PC-9 (cell line): ENCODE measurements around the gene CIAPIN1. TPM values are rescaled to one million over a fixed set of nuclear protein-coding genes. Genes with fewer than 3 reads are reported as not detected.

ENCODE experiments used
- BruUV-seq: library from RNA; stranded (reverse); fragments of 400-500 nt; replicated peaks from 2 replicates; lab custom pipeline; 2021; lab: Mats Ljungman, UMichigan
- CTCF ChIA-PET: fragments of 300-600 bp; sonication (Branson Sonifier 250); formaldehyde crosslinking; loops from one replicate; lab custom pipeline; 2022; ENCODE audit warnings: antibody characterized with exemption; lab: Charles Lee
- POLR2A ChIA-PET: fragments of 300-600 bp; sonication (Branson Sonifier 250); formaldehyde crosslinking; loops from one replicate; lab custom pipeline; 2022; ENCODE audit warnings: antibody characterized with exemption; ENCODE audit not compliant: unreplicated experiment; lab: Charles Lee
- DNase-seq, 2 experiments: peaks; one replicate each; pipeline versions ENCODE4 v3.0.0 to v3.0.0-alpha.2; 2015 to 2022; ENCODE audit warnings: mixed read lengths in 1 of 2
- H2AFZ ChIP-seq: fragments of 200-600 bp; sonication (generic); 2 replicates; pipeline ENCODE4 v1.8.1; 2017; ENCODE audit warnings: antibody characterized with exemption
- H3F3A ChIP-seq: fragments of 200-600 bp; sonication (generic); 2 replicates; pipeline ENCODE4 v1.8.1; 2017; ENCODE audit warnings: antibody characterized with exemption, mild to moderate bottlenecking, low read depth; ENCODE audit not compliant: insufficient read depth
- H3K27ac ChIP-seq: fragments of 200-600 bp; sonication (generic); 2 replicates; pipeline ENCODE4 v1.6.1; 2016; ENCODE audit warnings: mixed run types
- H3K27me3 ChIP-seq: fragments of 200-600 bp; sonication (generic); 2 replicates; pipeline ENCODE4 v1.6.1; 2016; ENCODE audit warnings: low read depth, mixed run types; ENCODE audit not compliant: insufficient read depth
- H3K36me3 ChIP-seq: fragments of 200-600 bp; sonication (generic); 2 replicates; pipeline ENCODE4 v1.6.1; 2016; ENCODE audit warnings: low read depth, mixed run types
- H3K4me1 ChIP-seq: fragments of 200-600 bp; sonication (generic); replicated peaks from 2 replicates; pipeline ENCODE4 v1.6.1; 2016; ENCODE audit warnings: mixed run types; ENCODE audit not compliant: insufficient read depth
- H3K4me2 ChIP-seq: fragments of 200-600 bp; sonication (generic); 2 replicates; pipeline ENCODE4 v1.6.1; 2017; ENCODE audit warnings: mixed run types
- H3K4me3 ChIP-seq: fragments of 200-600 bp; sonication (generic); 2 replicates; pipeline ENCODE4 v1.6.1; 2016; ENCODE audit warnings: mixed run types
- H3K79me2 ChIP-seq: fragments of 200-600 bp; sonication (generic); 2 replicates; pipeline ENCODE4 v1.6.1; 2017; ENCODE audit warnings: low read depth, mixed run types
- H3K9me2 ChIP-seq: fragments of 200-600 bp; sonication (generic); 2 replicates; pipeline ENCODE4 v1.8.1; 2017; ENCODE audit warnings: mild to moderate bottlenecking; ENCODE audit not compliant: insufficient read depth
- H3K9me3 ChIP-seq: fragments of 200-600 bp; sonication (generic); 2 replicates; pipeline ENCODE4 v1.8.1; 2016; ENCODE audit warnings: low read depth; ENCODE audit not compliant: insufficient read depth
- H4K20me1 ChIP-seq: fragments of 200-600 bp; sonication (generic); 2 replicates; pipeline ENCODE4 v1.8.1; 2017; ENCODE audit not compliant: insufficient read depth
- CTCF ChIP-seq: fragments of 200-600 bp; sonication (generic); conservative IDR thresholded peaks from 2 replicates; pipeline ENCODE4 v1.6.1; 2017; ENCODE audit warnings: mixed run types, antibody characterized with exemption, mild to moderate bottlenecking, moderate library complexity
- EZH2 ChIP-seq: fragments of 200-600 bp; sonication (generic); IDR thresholded peaks from 2 replicates; pipeline ENCODE4 v1.8.0; 2017; ENCODE audit warnings: antibody characterized with exemption, low read depth
- intact Hi-C: fragments of 100-400 bp; cut with micrococcal nuclease; formaldehyde crosslinking; loops from one replicate; pipeline ENCODE4 v1.10.0; 2022; ENCODE audit not compliant: unreplicated experiment
- total RNA-seq: library from RNA; stranded (reverse); gene quantifications from 2 replicates; pipeline ENCODE4 v1.2.3, GENCODE V29; 2021

CIAPIN1 gene
- total RNA-seq, 1 experiment from 2014 or later = 51.4 TPM

GRCh38 chr16:57409065-57409464, 38.1 kb downstream of the CIAPIN1 start:
- TF ChIP-seq EZH2 (no peak), CTCF (no peak)
- Histone ChIP-seq H3K27ac (no peak overlapping the region), H3K36me3 (no peaks in the 10 kb centered on the region), H3K4me2 (no peak overlapping the region), H3K79me2 (no peaks in the 10 kb centered on the region), H4K20me1 (no peaks in the 10 kb centered on the region), H3K27me3 (peaks cover 4% of the 10 kb centered on the region; the same call in 1 of the 2 replicates), H3K4me1 (peaks cover 15% of the 10 kb centered on the region), H3K9me3 (no peaks in the 10 kb centered on the region), H3K9me2 (no peaks in the 10 kb centered on the region), H2AFZ (no peak overlapping the region), H3F3A (peaks cover 11% of the 10 kb centered on the region; the same call in 1 of the 2 replicates), H3K4me3 (no peak overlapping the region)
- DNase-seq = no peak
- ChIA-PET CTCF (no interaction called here), POLR2A (interaction anchor here (0.7 kb wide), 1 partner anchor 751 kb away, joined by 3 read pairs; the partner anchor contains the start of gene MT1F)
- no TSS peak for BruUV-seq
- intact Hi-C loops = no loop called here

DNA sequence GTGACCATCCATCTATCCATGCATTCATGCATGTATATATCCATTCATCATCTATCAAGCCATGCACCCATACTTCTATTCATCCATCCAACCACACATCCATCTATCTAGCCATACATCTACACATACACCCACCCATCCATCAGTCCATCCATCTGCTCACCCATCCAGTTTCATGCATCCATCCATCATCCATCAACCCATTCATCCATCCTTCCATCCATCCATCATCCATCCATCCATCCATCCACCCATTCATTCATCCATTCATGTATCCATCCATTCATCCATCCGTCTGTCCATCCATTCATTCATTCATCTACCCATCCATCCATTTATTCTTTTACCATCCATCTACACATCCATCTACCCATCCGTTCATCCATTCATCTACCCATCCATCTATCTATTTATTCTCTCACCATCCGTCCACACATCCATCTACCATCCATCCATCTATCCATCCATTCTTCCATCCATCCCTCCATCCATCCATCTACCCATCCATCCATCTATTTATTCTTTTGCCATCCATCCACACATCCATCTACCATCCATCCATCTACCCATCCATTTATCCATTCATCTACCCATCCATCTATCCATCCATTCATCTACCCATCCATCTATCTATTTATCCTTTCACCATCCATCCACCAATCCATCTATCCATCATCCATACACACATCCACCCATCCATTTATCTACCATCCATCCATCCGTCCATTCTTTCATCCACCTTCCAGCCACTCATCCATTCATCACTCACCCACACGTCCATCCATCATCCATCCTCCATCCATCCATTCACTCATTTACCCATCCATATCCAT, 39.4 kb downstream of the CIAPIN1 start:
- no TSS peak for BruUV-seq

DNA sequence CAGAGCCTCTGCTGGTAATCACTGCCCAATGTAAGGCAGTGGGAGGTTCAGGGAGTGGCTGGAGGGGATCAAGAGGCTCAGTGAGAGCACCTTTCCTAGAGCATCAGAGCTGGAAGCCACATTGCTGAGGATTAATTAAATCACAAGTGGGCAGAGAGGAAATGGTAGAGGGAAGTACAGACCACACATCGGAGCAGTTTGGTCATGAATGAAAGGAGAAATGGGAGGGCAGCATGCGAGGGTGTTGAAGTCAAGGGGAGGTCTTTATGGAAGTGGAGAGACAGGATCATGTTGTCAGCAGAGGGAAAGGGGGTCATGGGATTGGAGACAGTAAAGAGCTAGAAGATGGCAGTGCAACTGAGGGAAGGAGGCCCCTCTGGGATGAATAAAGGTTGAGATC, 40.3 kb downstream of the CIAPIN1 start:
- Histone ChIP-seq H3K27me3 (peaks cover 4% of the 10 kb centered on the region; the same call in 1 of the 2 replicates), H3K9me3 (no peaks in the 10 kb centered on the region), H2AFZ (no peak overlapping the region), H3K9me2 (no peaks in the 10 kb centered on the region), H3F3A (peaks cover 14% of the 10 kb centered on the region; the same call in 1 of the 2 replicates), H3K36me3 (no peaks in the 10 kb centered on the region), H3K4me1 (peaks cover 15% of the 10 kb centered on the region), H4K20me1 (no peaks in the 10 kb centered on the region), H3K4me3 (no peak overlapping the region), H3K4me2 (no peak overlapping the region), H3K79me2 (no peaks in the 10 kb centered on the region), H3K27ac (no peak overlapping the region)
- intact Hi-C loops = no loop called here
- POLR2A ChIA-PET = no interaction called here
- TF ChIP-seq CTCF = no peak
- no peak for TF ChIP-seq EZH2
- no peak for DNase-seq
- CTCF ChIA-PET = no interaction called here
- no TSS peak for BruUV-seq

More for the DNA sequence above, 39.4 kb downstream of the CIAPIN1 start:
- no peak overlapping the region for H3K27ac ChIP-seq
- peaks cover 11% of the 10 kb centered on the region; the same call in 1 of the 2 replicates for H3F3A ChIP-seq
- H3K9me3 ChIP-seq = no peaks in the 10 kb centered on the region
- no peak for DNase-seq
- no peak overlapping the region for H2AFZ ChIP-seq
- peaks cover 4% of the 10 kb centered on the region; the same call in 1 of the 2 replicates for H3K27me3 ChIP-seq
- no peak overlapping the region for H3K4me3 ChIP-seq
- POLR2A ChIA-PET = no interaction called here
- H3K9me2 ChIP-seq = no peaks in the 10 kb centered on the region
- peaks cover 15% of the 10 kb centered on the region for H3K4me1 ChIP-seq
- intact Hi-C loops = no loop called here
- no peak for TF ChIP-seq EZH2
- TF ChIP-seq CTCF = no peak
- no peak overlapping the region for H3K4me2 ChIP-seq
- no peaks in the 10 kb centered on the region for H4K20me1 ChIP-seq
- no peaks in the 10 kb centered on the region for H3K36me3 ChIP-seq
- CTCF ChIA-PET = no interaction called here
- H3K79me2 ChIP-seq = no peaks in the 10 kb centered on the region
